ENCODE measurements around the gene ARHGEF19. TPM values are rescaled to one million over a fixed set of nuclear protein-coding genes. Genes with fewer than 3 reads are reported as not detected.

The ARHGEF19 gene
- total and polyA plus RNA-seq, 7 donors = 0.99 to 2.4 (median 1.3) TPM

- peaks cover 8% of the 10 kb centered on the region for H3K4me1 ChIP-seq
- H3K27me3 ChIP-seq (ENCODE audit: insufficient read depth in 3 of 3, low read length in 2 of 3) = peaks cover 0 to 10% (median 0%) of the 10 kb centered on the region in 3 donors
- intact Hi-C loops (cut with DNase I) = no loop called here
- H3K27ac ChIP-seq = no peak overlapping the region
- no peaks in the 10 kb centered on the region for H3K9me3 ChIP-seq
- no peak for ATAC-seq
- no peak for TF ChIP-seq CTCF (IDR thresholded peaks at IDR 0.05)
- H3K36me3 ChIP-seq (ENCODE audit: insufficient read depth in 1 of 2, low read depth in 1 of 2) = no peaks in the 10 kb centered on the region
- H3K4me3 ChIP-seq = no peak overlapping the region
- WGBS, 3 donors = 85 to 91% (median 90%) methylated on average over 16 of the region's 16 CpGs
- DNase-seq = no peak
These were observed 53.2 kb downstream of the ARHGEF19 start for GRCh38 chr1:16158993-16159831.

GRCh38 chr1:16158025-16158424 lies 54.4 kb downstream of the ARHGEF19 start:
- Histone ChIP-seq H3K36me3 (ENCODE audit: insufficient read depth in 1 of 2, low read depth in 1 of 2) (no peaks in the 10 kb centered on the region), H3K4me1 (peaks cover 12% of the 10 kb centered on the region), H3K9me3 (no peaks in the 10 kb centered on the region), H3K27ac (no peak overlapping the region), H3K4me3 (no peak overlapping the region), H3K27me3 (ENCODE audit: insufficient read depth in 3 of 3, low read length in 2 of 3) (peaks cover 0 to 17% (median 2%) of the 10 kb centered on the region in 3 donors)
- DNase-seq = no peak
- TF ChIP-seq CTCF (IDR thresholded peaks at IDR 0.05) = no peak
- WGBS, 3 donors = 63 to 82% (median 74%) methylated on average over 5 of the region's 5 CpGs
- no peak for ATAC-seq
- intact Hi-C loops (cut with DNase I) = no loop called here

- ATAC-seq = no peak
- no peaks in the 10 kb centered on the region for H3K9me3 ChIP-seq
- intact Hi-C loops (cut with DNase I) = no loop called here
- no peaks in the 10 kb centered on the region for H3K36me3 ChIP-seq (ENCODE audit: insufficient read depth in 1 of 2, low read depth in 1 of 2)
- H3K27ac ChIP-seq = peak overlapping the region; percentile 72
- no peak for TF ChIP-seq CTCF (IDR thresholded peaks at IDR 0.05)
- peaks cover 12% of the 10 kb centered on the region for H3K4me1 ChIP-seq
- H3K4me3 ChIP-seq = no peak overlapping the region
- no peak for DNase-seq
- 72 to 87% (median 87%) methylated on average over 13 of the region's 13 CpGs for whole genome bisulfite sequencing, 3 donors
- peaks cover 0 to 17% (median 2%) of the 10 kb centered on the region in 3 donors for H3K27me3 ChIP-seq (ENCODE audit: insufficient read depth in 3 of 3, low read length in 2 of 3)
These were observed 55.5 kb downstream of the ARHGEF19 start for GRCh38 chr1:16156848-16157495.

- Histone ChIP-seq H3K27ac (peak within 1 kb of the TSS; percentile 72), H3K4me1 (peaks cover 23% of the 10 kb centered on the region), H3K4me3 (peak within 1 kb of the TSS; percentile 77), H3K9me3 (no peaks in the 10 kb centered on the region), H3K27me3 (ENCODE audit: insufficient read depth in 3 of 3, low read length in 2 of 3) (peaks cover 0 to 17% (median 2%) of the 10 kb centered on the region in 3 donors), H3K36me3 (ENCODE audit: insufficient read depth in 1 of 2, low read depth in 1 of 2) (no peaks in the 10 kb centered on the region)
- TF ChIP-seq CTCF (IDR thresholded peaks at IDR 0.05) = no peak
- ATAC-seq = peak; percentile 58 to 70 (median 64)
- WGBS, 3 donors = 4 to 6% (median 5%) methylated on average over 64 to 89 of the region's 89 CpGs
- DNase-seq = peak; percentile 87 to 89
- intact Hi-C loops (cut with DNase I) = no loop called here
These were observed 56.7 kb downstream of the ARHGEF19 start, which contains the start of gene EPHA2 for GRCh38 chr1:16155537-16156410. Gene EPHA2 (minus strand): TSS chr1:16156069. CDS start chr1:16155932, 137 bp downstream.
